ENCODE data around the gene GNG4.

GNG4 gene

DNA sequence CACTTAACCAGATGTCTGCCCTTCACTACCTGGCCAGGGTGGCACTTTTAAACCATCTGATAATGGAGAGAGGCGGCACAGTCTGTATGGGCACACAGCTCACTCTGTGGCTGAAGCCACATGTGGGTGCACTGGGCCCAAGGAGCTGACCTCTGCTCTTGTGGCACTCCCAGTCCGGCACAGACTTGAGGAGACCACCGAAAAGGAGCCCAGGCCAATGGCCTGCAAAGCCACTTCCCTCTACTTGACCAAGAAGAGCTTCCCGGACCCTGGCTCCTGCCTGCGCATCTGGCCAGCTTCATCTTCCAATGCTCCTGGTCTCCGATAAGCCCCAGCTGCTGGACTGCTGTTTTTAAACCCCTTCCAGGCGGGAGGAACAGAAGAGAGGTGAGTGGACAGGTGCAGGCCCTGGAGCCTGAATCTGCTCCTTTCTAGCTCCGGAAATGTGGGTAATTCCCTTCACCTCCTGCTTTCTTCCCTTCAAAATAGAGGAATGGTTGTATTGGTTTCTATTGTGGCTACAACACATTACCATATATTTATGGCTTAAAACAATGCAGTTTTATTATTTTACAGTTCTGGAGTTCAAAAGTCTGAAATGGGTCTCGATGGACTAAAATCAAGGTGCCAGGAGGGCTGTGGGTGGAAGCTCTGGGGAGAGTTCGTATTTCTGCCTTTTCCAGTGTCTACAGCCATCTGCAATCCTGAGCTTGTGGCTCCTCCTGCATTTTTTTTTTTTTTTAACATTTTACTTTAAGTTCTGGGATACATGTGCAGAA lies 11.6 kb downstream of the GNG4 start:
- H3K27me3 ChIP-seq (ENCODE audit: insufficient read depth, low read depth, severe bottlenecking), result no peaks in the 10 kb centered on the region
- H3K27ac ChIP-seq, result no peak overlapping the region
- H3K36me3 ChIP-seq, result peaks cover 8% of the 10 kb centered on the region; the same call in 1 of the 2 replicates
- peak; percentile 1 for DNase-seq
- H3K4me3 ChIP-seq (ENCODE audit: low read depth, low read length), result no peak overlapping the region
- H3K9me3 ChIP-seq (ENCODE audit: severe bottlenecking), result no peaks in the 10 kb centered on the region
- no peak for TF ChIP-seq CTCF (IDR thresholded peaks at IDR 0.05; ENCODE audit: low read depth, low read length)

- no peaks in the 10 kb centered on the region for H3K27me3 ChIP-seq (ENCODE audit: insufficient read depth, low read depth, severe bottlenecking)
- H3K4me3 ChIP-seq (ENCODE audit: low read depth, low read length), result no peak overlapping the region
- no peak for DNase-seq
- peak; percentile 46 for TF ChIP-seq CTCF (IDR thresholded peaks at IDR 0.05; ENCODE audit: low read depth, low read length)
- H3K27ac ChIP-seq, result no peak overlapping the region
- peaks cover 4% of the 10 kb centered on the region; the same call in 1 of the 2 replicates for H3K36me3 ChIP-seq
- no peaks in the 10 kb centered on the region for H3K9me3 ChIP-seq (ENCODE audit: severe bottlenecking)
Measured at GRCh38 chr1:235635938-235636662, 13.5 kb downstream of the GNG4 start.

DNA sequence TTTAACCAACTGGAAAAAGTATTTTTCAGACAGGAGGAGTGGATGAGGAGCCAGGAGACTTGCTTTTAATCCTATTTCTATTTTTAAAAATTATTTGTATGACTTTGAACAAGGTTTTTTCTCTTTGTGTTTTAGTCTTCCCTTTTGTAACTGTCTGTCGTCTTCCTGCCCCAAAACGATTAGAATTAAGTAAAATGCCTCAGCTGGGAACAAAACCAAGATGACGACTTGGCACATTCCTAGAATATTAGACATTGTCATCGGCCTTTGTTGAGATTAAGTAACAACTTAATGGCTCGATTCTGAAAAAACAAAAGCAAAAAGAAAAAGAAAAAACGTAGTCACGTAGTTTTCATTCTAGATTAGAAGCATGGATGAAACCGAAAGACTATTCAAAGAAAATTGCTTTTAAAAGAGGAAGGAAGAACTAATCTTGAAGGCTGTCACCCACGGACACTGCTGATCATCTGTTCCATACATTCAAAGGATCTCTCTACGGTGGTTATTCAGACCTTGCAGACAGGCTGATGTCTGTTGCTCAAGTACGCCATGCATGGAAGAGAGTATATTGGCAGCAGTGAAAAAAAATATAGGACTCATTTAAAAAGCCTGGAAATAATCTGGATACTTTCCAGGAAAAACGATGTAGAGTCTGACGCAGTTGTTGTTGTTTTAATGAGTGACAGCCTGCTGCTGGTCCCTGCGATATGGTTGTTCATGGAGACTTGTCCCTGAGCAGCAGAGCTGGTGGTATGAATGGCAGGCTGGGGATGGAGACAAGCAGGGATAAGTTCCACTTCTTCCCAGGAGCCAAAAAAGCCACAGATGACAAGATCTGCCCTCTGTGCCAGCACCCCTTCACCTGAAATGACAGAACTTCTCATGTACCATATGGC lies 16.8 kb downstream of the GNG4 start:
- DNase-seq, result no peak
- no peak for TF ChIP-seq CTCF (IDR thresholded peaks at IDR 0.05; ENCODE audit: low read depth, low read length)
- H3K9me3 ChIP-seq (ENCODE audit: severe bottlenecking), result no peaks in the 10 kb centered on the region
- H3K27me3 ChIP-seq (ENCODE audit: insufficient read depth, low read depth, severe bottlenecking), result no peaks in the 10 kb centered on the region
- H3K36me3 ChIP-seq, result no peaks in the 10 kb centered on the region
- no peak overlapping the region for H3K4me3 ChIP-seq (ENCODE audit: low read depth, low read length)
- H3K27ac ChIP-seq, result no peak overlapping the region

GRCh38 chr1:235631816-235632215 lies 17.8 kb downstream of the GNG4 start:
- no peaks in the 10 kb centered on the region for H3K27me3 ChIP-seq (ENCODE audit: insufficient read depth, low read depth, severe bottlenecking)
- H3K36me3 ChIP-seq, result peaks cover 6% of the 10 kb centered on the region; the same call in 1 of the 2 replicates
- no peak for DNase-seq
- no peak overlapping the region for H3K4me3 ChIP-seq (ENCODE audit: low read depth, low read length)
- no peaks in the 10 kb centered on the region for H3K9me3 ChIP-seq (ENCODE audit: severe bottlenecking)
- H3K27ac ChIP-seq, result no peak overlapping the region
- TF ChIP-seq CTCF (IDR thresholded peaks at IDR 0.05; ENCODE audit: low read depth, low read length), result 0 out of 2 replicates have a peak, but pooled peaks have one; percentile 14

DNA sequence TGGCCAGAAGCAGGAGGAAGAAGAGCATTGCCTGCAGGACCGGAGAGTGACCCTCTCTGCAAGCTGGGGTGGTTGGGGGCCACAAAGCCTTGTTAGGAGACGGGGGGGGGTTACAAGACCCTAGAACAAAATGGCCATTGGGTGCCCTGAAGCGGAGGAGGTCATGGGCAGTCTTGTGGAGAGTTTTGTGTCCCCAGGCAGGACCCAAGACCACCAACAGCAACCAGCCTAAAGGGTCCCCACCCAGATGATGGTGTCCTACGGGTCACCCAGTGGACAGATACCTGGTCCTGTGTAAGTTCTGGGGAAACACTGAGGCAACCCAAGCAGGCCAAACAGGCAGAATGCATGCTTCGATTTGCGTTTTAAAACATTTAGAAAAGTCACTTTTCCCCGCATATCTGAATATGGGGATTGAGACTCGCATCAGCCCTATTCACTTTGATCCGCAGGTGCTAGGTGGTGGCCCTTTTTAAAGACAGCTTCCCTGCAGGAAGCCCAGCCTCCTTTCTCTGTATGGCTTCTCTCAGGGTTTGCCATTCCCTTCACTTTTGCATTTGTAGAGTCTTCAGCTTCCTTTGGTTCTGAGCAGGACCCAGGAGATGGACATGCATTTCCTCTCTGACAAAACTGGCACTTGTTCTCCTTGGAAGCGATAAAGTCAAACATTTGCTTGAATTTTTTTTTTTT lies 21.1 kb downstream of the GNG4 start:
- Histone ChIP-seq H3K4me3 (ENCODE audit: low read depth, low read length) (no peak overlapping the region), H3K27ac (no peak overlapping the region), H3K9me3 (ENCODE audit: severe bottlenecking) (no peaks in the 10 kb centered on the region), H3K36me3 (peaks cover 6% of the 10 kb centered on the region; the same call in 1 of the 2 replicates), H3K27me3 (ENCODE audit: insufficient read depth, low read depth, severe bottlenecking) (no peaks in the 10 kb centered on the region)
- DNase-seq, result no peak
- no peak for TF ChIP-seq CTCF (IDR thresholded peaks at IDR 0.05; ENCODE audit: low read depth, low read length)

Measured in WERI-Rb-1 (cell line).